ENCODE data around the gene EYS.

The EYS gene

DNA sequence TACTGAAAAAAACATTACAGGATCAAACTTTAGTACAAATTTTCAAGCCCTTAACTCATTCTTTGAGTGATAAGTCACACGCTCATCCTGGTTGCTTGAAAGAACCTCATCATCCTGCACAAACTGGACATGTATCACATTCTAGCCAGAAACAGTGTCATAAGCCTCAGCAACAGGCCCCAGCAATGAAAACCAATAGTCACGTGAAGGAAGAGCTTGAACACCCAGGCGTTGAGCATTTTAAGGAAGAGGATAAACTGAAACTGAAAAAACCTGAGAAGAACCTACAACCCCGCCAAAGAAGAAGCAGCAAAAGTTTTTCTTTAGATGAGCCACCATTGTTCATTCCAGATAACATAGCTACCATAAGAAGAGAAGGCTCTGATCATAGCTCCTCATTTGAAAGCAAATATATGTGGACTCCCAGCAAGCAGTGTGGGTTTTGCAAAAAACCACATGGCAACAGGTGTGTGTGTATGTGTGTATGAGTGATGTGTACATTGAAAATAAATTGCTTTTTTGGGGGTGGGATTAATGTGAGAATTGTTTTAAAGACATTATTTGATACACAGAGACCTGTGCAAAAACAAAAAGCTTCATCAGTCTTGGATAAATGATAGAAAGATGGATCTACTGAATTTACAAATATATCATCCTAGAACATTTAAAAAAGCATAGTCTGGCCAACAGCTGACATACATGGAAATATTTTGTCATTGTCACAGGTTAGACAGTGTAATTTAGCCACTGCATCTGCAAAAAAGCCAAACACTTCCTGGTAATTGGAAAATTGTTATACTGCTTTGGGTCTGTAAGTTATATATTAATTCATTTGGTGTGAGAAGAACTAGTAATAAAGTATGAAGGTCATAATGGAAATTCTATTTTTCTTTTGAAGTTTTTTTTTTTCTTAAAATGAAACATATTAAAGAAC, 2021.3 kb downstream of the EYS start:
- TF ChIP-seq, protein P1, sequence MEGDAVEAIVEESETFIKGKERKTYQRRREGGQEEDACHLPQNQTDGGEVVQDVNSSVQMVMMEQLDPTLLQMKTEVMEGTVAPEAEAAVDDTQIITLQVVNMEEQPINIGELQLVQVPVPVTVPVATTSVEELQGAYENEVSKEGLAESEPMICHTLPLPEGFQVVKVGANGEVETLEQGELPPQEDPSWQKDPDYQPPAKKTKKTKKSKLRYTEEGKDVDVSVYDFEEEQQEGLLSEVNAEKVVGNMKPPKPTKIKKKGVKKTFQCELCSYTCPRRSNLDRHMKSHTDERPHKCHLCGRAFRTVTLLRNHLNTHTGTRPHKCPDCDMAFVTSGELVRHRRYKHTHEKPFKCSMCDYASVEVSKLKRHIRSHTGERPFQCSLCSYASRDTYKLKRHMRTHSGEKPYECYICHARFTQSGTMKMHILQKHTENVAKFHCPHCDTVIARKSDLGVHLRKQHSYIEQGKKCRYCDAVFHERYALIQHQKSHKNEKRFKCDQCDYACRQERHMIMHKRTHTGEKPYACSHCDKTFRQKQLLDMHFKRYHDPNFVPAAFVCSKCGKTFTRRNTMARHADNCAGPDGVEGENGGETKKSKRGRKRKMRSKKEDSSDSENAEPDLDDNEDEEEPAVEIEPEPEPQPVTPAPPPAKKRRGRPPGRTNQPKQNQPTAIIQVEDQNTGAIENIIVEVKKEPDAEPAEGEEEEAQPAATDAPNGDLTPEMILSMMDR (IDR thresholded peaks at IDR 0.05) = no peak

- TF ChIP-seq, protein P1 (IDR thresholded peaks at IDR 0.05) = no peak
These were observed 2023.9 kb downstream of the EYS start for GRCh38 chr6:63683071-63683603.

DNA sequence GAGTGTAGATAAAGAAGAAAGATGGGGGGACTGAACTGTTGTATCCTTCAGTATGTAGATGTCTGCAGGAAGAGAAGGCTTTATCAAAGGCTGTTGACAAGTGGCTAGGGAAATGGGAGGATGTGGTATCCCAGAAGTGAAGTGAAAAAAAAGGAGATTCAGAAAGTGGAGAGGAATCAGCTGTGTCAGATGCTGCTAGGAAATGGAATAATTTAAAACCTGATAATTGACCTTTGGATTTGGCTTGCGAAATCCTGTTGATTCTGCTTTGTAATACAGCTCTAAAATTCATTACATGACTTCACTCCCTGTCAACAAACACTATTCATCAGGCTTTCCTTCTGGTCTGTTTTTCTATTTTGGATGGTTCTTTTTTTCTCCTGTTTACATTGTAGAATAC, 2029.7 kb downstream of the EYS start:
- TF ChIP-seq, protein P1 (IDR thresholded peaks at IDR 0.05) = no peak

- TF ChIP-seq, protein P1 (IDR thresholded peaks at IDR 0.05) = no peak
These were observed 2030.5 kb downstream of the EYS start for GRCh38 chr6:63676412-63677114.

DNA sequence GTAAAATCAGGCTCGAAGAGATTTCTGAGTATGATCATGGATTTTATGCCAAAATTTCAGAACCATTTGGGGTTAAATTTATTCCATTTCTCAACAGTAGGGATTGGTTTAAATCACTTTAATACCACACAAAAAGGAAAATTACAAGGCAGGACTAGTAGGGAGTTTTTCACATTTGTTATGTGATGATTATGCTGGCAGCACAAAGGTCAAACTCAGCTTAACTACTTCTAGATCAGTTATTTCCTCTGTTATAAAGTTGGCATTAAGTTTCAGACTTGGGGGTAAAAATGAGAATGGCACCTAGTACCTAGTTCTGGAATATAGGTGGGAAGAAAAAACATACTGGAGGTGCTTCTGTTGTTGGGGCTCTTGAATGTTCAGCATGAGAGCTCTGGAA, 2031.9 kb downstream of the EYS start:
- TF ChIP-seq, protein P1 (IDR thresholded peaks at IDR 0.05) = no peak

DNA sequence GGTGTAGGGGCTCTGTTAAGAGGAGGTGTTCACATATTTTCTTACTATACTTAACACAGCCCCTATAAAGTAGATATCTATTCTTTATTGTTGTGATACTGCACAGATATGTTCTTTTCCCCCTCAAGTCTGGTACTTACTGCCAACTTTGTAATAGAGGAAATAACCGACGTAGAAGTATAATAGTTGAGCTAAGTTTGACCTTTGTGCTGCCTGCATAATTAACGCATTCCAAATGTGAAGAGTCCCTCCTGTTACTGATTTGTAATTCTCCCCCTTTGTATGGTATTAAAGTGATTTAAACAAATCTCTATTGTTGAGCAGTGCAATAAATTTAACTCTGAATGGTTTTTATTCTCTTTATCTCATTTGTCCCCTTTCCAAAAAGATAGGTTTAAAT, 2032.4 kb downstream of the EYS start:
- TF ChIP-seq, protein P1 (IDR thresholded peaks at IDR 0.05) = no peak

DNA sequence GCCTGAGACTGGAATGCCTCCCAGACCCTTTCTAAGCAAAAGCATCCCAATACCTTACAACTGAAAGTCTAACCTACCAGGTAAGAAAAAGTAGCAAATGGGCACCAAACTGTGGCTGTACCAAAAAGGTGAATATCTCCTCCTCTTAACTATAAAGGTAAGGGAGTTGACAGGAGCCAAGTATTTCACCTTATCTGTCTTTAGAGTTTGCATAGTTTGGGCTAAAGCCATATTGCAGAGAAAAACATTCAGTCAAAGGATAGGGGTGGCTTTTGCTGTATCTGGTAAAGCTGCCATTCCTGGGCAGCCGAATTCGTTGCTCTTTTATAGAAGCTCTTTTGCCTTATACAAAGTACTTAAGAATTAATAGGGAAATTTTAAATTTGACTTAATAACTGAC, 2033.3 kb downstream of the EYS start:
- TF ChIP-seq, protein P1 (IDR thresholded peaks at IDR 0.05) = no peak

Data from LNCAP (cell line).